ENCODE results near the gene NTHL1.
A peak's percentile ranks its signal among the peaks of the same experiment; 100 is the strongest.

NTHL1 gene

DNA sequence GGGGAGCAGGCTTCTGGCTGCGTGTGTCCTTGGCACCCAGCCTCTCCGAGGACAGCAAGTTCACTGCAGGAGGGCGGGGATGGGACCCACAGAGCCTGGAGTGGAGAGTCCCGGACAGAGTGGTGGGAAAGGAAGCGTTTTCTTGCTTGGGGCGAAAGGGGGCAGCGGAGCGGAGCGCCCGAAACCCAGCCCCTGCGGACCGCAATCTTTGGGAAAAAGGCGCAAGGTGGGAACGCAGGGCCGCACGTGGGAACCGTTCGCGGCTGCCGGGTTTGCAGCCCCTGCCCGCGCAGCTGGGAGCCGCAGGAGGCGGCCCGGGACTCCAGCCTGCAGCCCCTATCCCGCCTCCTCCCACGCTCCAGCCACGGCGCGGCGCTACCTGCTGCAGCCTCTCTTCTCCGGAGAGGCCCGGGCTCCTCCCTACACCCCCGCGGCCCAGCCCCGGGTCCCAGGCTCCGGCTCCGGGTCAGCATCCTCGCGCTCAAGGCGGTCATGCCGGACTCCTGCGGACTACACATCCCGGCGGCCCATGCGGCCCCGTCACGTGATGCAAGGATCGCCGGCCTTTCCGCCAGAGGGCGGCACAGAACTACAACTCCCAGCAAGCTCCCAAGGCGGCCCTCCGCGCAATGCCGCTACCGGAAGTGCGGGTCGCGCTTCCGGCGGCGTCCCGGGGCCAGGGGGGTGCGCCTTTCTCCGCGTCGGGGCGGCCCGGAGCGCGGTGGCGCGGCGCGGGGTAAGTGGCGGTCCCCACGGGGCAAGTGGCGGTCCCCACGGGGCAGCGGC lies at the start of gene NTHL1, which contains the start of gene TSC2:
TSS of gene NTHL1 (minus strand) at position 505 of the 786 bp plus-strand sequence. CDS start at position 494, 11 bp downstream.
TSS of gene TSC2 (plus strand) at position 656 of the 786 bp plus-strand sequence. CDS start 631 bp downstream, outside the sequence.
- peak; percentile 78 to 93 for DNase-seq (ENCODE audit: low read depth in 1 of 2, low spot score in 1 of 2)

- no peak for DNase-seq (ENCODE audit: low read depth in 1 of 2, low spot score in 1 of 2)
These were observed 49.4 kb upstream of the NTHL1 start for GRCh38 chr16:2096853-2097595.

DNA sequence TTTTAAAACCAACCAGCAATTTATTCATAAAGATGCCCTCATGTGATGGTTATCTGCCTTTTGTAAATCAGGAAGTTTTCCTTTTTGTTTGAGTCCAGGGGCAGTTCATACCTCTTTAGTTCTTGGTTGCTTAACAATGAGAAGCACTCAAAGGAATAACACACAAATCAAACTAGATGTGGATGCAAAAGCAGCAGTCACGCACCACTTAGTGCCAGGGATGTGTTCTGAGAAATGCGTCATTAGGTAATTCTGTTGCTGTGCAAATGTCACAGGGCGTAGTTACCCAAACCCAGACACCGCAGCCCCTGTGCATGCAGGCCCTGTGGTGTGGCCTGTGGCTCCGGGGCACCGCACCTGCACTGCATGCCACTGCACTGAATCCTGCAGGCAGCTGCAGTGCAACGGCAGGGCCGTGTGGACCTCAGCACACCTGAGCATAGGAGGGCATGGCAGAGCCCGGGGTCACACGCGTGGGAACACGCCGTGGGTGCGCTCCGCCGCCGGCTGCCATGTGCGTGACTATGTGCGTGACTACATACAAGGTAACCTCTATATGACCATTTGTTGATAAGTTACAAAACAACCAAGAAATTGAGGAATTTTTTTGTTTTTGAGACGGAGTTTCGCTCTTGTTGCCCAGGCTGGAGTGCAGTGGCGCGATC lies 48.4 kb upstream of the NTHL1 start:
- DNase-seq (ENCODE audit: low read depth in 1 of 2, low spot score in 1 of 2): no peak

GRCh38 chr16:2095315-2095853 lies 47.8 kb upstream of the NTHL1 start:
- DNase-seq (ENCODE audit: low read depth in 1 of 2, low spot score in 1 of 2): no peak

DNA sequence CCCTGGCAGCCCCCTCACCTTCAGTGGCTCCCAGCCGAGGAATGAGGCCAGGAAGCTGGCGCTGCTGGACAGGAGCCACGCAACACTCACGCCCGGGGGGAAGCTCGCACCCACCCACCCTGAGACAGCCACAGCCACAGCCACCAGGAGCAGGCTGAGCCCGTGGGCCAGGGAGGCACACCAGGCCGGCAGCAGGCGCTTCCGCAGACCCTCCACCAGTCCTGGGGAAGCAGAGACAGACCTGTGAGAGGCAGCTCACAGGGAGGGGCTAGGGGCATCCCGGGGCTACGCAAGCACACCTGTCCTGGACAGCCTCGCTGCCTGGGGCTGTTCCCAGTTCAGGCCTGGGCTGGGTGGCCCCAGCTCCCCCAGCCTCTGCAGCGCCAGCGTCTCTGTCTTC lies 46.2 kb upstream of the NTHL1 start:
- DNase-seq (ENCODE audit: low read depth in 1 of 2, low spot score in 1 of 2): no peak

DNA sequence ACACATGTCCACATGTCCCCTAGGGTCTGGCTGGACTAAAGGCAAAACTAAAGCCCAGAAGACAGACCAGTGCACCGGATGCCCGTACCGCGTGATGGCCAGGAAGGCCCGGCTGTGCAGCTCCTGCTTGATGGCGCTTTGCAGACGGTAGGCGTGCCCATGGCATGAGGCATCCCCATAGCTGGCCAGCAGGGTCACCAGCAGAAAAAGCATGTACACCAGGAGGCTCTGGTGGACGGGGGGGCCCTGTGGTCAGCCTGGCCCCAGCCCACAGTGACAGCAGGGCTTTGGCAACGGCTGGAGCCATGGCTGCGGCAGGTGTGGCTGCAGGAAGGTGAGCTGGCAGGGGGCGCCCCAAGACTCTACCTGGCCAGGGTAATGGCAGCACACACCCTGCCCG lies 45.2 kb upstream of the NTHL1 start:
- DNase-seq (ENCODE audit: low read depth in 1 of 2, low spot score in 1 of 2): no peak

DNA sequence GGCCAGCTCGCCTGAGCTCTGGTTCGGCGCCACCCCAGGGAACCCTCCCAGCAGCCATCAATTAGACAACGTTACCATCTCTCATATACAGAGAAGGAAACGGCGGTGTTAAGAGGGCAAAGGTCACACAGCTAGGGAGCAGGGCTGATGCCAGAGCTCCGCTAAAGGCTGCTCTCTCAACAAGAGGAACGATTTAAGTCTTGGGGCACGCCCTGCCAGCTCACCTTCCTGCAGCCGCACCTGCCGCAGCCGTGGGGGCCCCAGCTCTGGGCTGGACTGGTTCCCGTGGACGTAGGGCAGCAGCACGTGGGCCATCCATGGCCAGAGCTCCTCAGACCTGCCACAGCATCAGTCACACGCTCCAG lies 44.6 kb upstream of the NTHL1 start:
- DNase-seq (ENCODE audit: low read depth in 1 of 2, low spot score in 1 of 2): no peak

GRCh38 chr16:2091547-2092255 lies 44.1 kb upstream of the NTHL1 start:
- DNase-seq (ENCODE audit: low read depth in 1 of 2, low spot score in 1 of 2): no peak

- DNase-seq (ENCODE audit: low read depth in 1 of 2, low spot score in 1 of 2): no peak
These were observed 43.3 kb upstream of the NTHL1 start for GRCh38 chr16:2090777-2091546.

- DNase-seq (ENCODE audit: low read depth in 1 of 2, low spot score in 1 of 2): no peak
These were observed 42.8 kb upstream of the NTHL1 start for GRCh38 chr16:2090481-2090776.

- no peak for DNase-seq (ENCODE audit: low read depth in 1 of 2, low spot score in 1 of 2)
These were observed 42.3 kb upstream of the NTHL1 start for GRCh38 chr16:2089706-2090480.

DNA sequence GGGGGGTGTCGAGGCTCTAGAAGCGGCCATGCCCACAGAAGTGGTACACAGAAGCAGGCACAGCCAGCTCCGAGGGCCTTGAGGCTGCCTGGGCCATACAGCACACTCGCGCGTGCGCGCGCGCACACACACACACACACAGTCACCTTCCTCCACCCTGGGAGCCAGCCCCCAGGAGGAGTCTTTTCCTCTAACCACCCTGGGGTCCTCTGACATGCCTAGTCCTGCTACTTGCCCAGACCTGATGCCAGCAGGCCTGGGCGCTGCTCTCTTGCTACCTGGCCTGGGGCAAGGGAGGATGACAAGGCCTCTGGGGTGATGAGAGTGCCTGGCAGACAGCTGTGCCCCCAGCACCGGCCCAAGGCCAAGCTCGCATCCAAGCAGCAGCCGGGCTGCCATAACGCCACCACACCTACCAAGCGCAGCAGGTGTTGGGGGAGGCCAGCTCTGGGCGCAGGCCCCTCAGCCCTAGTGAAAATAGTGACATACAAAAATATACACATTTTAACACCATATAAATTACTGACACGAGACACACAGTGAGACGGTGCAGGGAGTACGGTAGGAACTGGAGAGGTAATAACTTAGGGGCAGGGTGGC lies 41.2 kb upstream of the NTHL1 start:
- DNase-seq (ENCODE audit: low read depth in 1 of 2, low spot score in 1 of 2): no peak

GRCh38 chr16:2087748-2088631 lies 40.4 kb upstream of the NTHL1 start:
- no peak for DNase-seq (ENCODE audit: low read depth in 1 of 2, low spot score in 1 of 2)

DNA sequence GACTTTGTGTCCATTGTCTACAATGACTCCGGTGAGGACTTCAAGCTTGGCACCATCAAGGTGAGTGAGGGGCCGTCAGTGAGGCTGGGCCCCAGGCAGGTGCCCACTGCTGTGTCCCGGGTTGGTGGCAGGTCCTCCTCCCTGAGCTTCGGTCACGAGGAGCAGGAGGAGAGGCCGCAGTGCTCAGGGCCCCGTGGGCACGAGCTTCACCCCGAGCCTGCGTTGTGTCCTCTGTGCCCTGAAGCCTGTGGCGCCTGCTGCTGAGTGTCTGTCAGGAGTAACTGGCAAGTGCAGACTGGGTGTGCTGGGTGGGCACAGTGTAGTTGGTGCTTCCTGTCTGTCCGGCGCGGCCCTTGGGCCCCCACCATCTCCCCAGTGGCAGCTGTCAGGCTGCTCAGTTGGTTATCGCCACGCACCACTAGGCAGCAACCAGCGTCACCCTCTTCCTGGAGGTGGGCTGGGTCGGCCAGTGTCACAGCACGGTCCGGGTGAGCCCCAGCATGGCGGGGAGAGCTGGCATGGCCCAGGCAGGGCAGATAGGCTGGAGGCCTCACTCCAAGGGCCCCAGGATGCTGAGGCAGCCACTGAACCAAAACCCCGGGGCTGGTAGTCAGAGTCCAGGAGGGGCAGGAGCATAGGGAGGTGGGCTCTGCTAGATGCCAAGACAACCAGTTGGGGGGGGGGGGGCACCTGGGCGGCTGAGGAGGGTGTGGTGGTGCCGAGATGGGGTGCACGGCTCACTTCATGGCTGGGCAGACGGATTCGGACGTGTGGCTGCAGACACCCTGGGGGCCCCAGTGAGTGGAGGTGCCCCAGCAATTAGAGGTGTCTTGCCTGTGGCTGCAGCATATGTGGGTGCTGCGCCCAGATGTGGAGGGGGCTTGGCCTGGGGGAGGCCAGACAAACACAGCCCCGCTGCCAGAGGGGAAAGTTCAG lies 39.4 kb upstream of the NTHL1 start:
- DNase-seq (ENCODE audit: low read depth in 1 of 2, low spot score in 1 of 2): no peak

DNA sequence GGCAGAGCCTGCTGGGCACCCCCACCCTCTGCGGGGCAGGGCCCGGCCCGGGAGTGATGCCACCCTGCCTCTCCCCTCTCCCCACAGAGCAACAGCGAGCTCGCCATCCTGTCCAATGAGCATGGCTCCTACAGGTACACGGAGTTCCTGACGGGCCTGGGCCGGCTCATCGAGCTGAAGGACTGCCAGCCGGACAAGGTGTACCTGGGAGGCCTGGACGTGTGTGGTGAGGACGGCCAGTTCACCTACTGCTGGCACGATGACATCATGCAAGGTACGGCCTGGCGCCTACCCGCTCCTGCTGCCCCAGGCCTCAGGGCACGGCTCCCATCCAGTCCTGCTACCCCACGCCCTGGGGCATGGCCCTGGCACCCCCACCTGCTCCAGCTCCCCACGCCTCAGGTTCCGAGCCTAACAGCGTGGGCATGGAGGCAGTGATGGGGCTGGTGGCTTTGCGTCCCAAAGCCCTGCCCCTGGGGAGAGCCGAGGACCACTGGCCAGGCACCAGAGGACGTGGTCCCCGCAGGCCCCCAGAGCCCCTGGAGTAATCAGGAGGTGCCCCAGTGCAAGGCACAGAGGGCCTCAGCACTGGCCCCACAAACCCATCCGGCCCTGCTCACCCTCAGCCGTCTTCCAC lies 38.6 kb upstream of the NTHL1 start:
- DNase-seq (ENCODE audit: low read depth in 1 of 2, low spot score in 1 of 2): no peak

DNA sequence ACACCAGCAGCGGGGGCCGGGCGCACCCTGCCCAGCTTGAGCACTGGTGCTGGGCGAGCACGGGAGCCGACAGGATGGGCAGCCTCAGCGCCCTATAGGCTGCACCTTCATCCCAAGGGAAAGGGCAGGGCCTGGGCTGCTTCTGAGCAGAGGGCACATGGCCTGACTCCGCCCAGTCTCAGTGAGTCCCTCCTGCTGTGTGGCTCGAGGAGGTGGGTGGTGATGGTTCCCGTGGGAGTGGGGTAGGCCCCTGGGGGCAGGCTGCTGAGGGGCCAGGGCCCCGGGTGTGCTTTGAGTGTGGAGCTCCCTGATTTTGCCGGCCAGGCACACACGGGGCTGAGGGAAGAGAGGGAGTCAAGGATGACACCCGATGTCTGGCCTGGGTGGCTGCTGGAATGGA lies 38.0 kb upstream of the NTHL1 start:
- DNase-seq (ENCODE audit: low read depth in 1 of 2, low spot score in 1 of 2): no peak
